ENCODE results near the gene GJB6. TPM values are rescaled to one million over a fixed set of nuclear protein-coding genes. Genes with fewer than 3 reads are reported as not detected.

The GJB6 gene
- polyA plus RNA-seq, 1 donor from 2014 or later: not detected

DNA sequence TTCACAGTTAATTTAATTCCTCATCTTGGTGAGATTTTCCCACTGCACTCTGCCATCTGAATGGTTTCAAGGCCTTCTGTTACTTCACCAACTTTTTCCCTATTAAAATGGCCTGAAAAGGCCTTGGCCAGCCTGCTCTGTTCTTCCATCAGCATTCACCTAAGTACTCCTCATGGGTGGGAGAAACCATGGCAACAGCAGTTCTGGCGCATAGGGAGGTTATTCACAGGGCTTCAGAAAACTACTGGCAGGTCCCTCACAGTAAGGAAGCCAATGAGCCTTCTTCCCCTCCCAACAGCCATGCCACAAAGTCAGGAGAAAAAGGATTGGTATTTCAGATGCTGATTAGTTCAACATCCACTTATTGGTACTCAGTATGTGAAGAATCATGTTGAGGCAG is 22.2 kb downstream of the GJB6 start:
- no peaks in the 10 kb centered on the region for H3K36me3 ChIP-seq (ENCODE audit: insufficient read depth, low read length)
- H3K27ac ChIP-seq (ENCODE audit: low read length): no peak overlapping the region
- TF ChIP-seq REST (IDR thresholded peaks at IDR 0.05; ENCODE audit: borderline replicate concordance) (no peak), RAD21 (conservative IDR thresholded peaks at IDR 0.05) (no peak), EZH2 (IDR thresholded peaks at IDR 0.05; ENCODE audit: borderline replicate concordance, insufficient read depth, low read length, poor library complexity, severe bottlenecking) (no peak), TAF1 (IDR thresholded peaks at IDR 0.05; ENCODE audit: low read depth) (no peak), POLR2AphosphoS5 (IDR thresholded peaks at IDR 0.05) (no peak), MXI1 (conservative IDR thresholded peaks at IDR 0.05; ENCODE audit: poor library complexity, severe bottlenecking) (no peak), EP300 (conservative IDR thresholded peaks at IDR 0.05; ENCODE audit: poor library complexity, severe bottlenecking) (no peak), CTCF (IDR thresholded peaks at IDR 0.05; ENCODE audit: poor library complexity, severe bottlenecking) (no peak), SMC3 (conservative IDR thresholded peaks at IDR 0.05; ENCODE audit: poor library complexity) (no peak)
- no peak overlapping the region for H3K4me3 ChIP-seq (ENCODE audit: low read length)
- no peak overlapping the region for H3K4me2 ChIP-seq (ENCODE audit: low read length)
- no peaks in the 10 kb centered on the region for H3K9me3 ChIP-seq (ENCODE audit: low read length)
- H3K9ac ChIP-seq (ENCODE audit: low read length): no peak overlapping the region
- no peaks in the 10 kb centered on the region for H3K9me2 ChIP-seq (ENCODE audit: insufficient read depth, low read length)
- H2AFZ ChIP-seq (ENCODE audit: low read depth, low read length): no peak overlapping the region
- no peaks in the 10 kb centered on the region for H3F3A ChIP-seq (ENCODE audit: insufficient read depth, low read length, poor library complexity, severe bottlenecking)
- H3K79me2 ChIP-seq (replicated peaks; ENCODE audit: insufficient read depth, low read length): no peaks in the 10 kb centered on the region
- H3K27me3 ChIP-seq (ENCODE audit: insufficient read depth, low read depth, low read length): no peaks in the 10 kb centered on the region
- H4K20me1 ChIP-seq (ENCODE audit: insufficient read depth): no peaks in the 10 kb centered on the region

DNA sequence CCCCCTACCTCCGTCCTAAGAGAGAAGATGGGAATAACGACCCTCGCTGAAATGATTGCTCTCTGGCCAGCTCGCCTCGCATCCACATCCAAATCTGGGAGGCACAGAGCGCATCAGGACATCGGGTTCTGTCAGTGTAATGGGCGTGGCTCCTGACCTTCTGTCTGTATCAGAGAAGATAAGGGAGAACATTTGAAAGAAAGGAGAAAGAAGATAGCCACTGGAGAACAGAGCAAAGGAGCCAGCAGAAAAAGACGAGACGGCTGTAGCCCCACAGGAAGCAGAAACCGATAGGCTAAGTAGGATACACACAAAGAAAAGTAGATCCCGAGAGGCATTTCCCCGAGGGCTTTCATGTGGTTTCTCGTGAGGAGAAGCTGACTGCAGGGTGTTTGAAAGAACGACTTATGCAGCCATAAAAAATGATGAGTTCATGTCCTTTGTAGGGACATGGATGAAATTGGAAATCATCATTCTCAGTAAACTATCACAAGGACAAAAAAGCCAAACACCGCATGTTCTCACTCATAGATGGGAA is 25.4 kb downstream of the GJB6 start:
- Histone ChIP-seq H2AFZ (ENCODE audit: low read depth, low read length) (no peak overlapping the region), H3K9me3 (ENCODE audit: low read length) (no peaks in the 10 kb centered on the region), H4K20me1 (ENCODE audit: insufficient read depth) (no peaks in the 10 kb centered on the region), H3K4me3 (ENCODE audit: low read length) (no peak overlapping the region), H3K36me3 (ENCODE audit: insufficient read depth, low read length) (no peaks in the 10 kb centered on the region), H3F3A (ENCODE audit: insufficient read depth, low read length, poor library complexity, severe bottlenecking) (no peaks in the 10 kb centered on the region), H3K9me2 (ENCODE audit: insufficient read depth, low read length) (no peaks in the 10 kb centered on the region), H3K4me2 (ENCODE audit: low read length) (no peak overlapping the region), H3K79me2 (replicated peaks; ENCODE audit: insufficient read depth, low read length) (no peaks in the 10 kb centered on the region), H3K27ac (ENCODE audit: low read length) (no peak overlapping the region), H3K27me3 (ENCODE audit: insufficient read depth, low read depth, low read length) (no peaks in the 10 kb centered on the region), H3K9ac (ENCODE audit: low read length) (no peak overlapping the region)
- no peak for TF ChIP-seq TAF1 (IDR thresholded peaks at IDR 0.05; ENCODE audit: low read depth)
- no peak for TF ChIP-seq RAD21 (conservative IDR thresholded peaks at IDR 0.05)
- no peak for TF ChIP-seq CTCF (IDR thresholded peaks at IDR 0.05; ENCODE audit: poor library complexity, severe bottlenecking)
- no peak for TF ChIP-seq EP300 (conservative IDR thresholded peaks at IDR 0.05; ENCODE audit: poor library complexity, severe bottlenecking)
- TF ChIP-seq EZH2 (IDR thresholded peaks at IDR 0.05; ENCODE audit: borderline replicate concordance, insufficient read depth, low read length, poor library complexity, severe bottlenecking): no peak
- TF ChIP-seq POLR2AphosphoS5 (IDR thresholded peaks at IDR 0.05): no peak
- no peak for TF ChIP-seq REST (IDR thresholded peaks at IDR 0.05; ENCODE audit: borderline replicate concordance)

All from neural cell (in vitro differentiated cells).